Mesodermal cell (in vitro differentiated cells): ENCODE data around the gene C19orf53.

ENCODE experiments used
- H3K27ac ChIP-seq: 2 replicates; pipeline ENCODE4 v1.7.0; 2013; ENCODE audit warnings: mild to moderate bottlenecking, low read depth, low read length, moderate library complexity; ENCODE audit not compliant: severe bottlenecking
- H3K36me3 ChIP-seq: 2 replicates; pipeline ENCODE4 v1.7.1; 2013; ENCODE audit warnings: mild to moderate bottlenecking, low read length, moderate library complexity; ENCODE audit not compliant: control insufficient read depth, insufficient read depth
- H3K4me1 ChIP-seq: one replicate; pipeline ENCODE4 v1.7.1; 2013; ENCODE audit warnings: mild to moderate bottlenecking, low read length; ENCODE audit not compliant: insufficient read depth, control insufficient read depth, poor library complexity, severe bottlenecking
- H3K4me3 ChIP-seq: 2 replicates; pipeline ENCODE4 v1.7.0; 2013; ENCODE audit warnings: low read length, control low read depth, mild to moderate bottlenecking; ENCODE audit not compliant: insufficient read depth, poor library complexity, severe bottlenecking; ENCODE audit errors: extremely low read depth
- H3K9me3 ChIP-seq: 2 replicates; pipeline ENCODE4 v1.7.1; 2013; ENCODE audit warnings: mild to moderate bottlenecking, low read length, moderate library complexity; ENCODE audit not compliant: control insufficient read depth
- WGBS, 2 experiments: methylation state at CpG; one replicate each; pipeline ENCODE4 v1.1.5; 2013; ENCODE audit warnings: missing lambda C conversion rate in 2 of 2; ENCODE audit not compliant: insufficient coverage in 2 of 2; 5-methylcytosine and 5-hydroxymethylcytosine counted together

The C19orf53 gene

DNA sequence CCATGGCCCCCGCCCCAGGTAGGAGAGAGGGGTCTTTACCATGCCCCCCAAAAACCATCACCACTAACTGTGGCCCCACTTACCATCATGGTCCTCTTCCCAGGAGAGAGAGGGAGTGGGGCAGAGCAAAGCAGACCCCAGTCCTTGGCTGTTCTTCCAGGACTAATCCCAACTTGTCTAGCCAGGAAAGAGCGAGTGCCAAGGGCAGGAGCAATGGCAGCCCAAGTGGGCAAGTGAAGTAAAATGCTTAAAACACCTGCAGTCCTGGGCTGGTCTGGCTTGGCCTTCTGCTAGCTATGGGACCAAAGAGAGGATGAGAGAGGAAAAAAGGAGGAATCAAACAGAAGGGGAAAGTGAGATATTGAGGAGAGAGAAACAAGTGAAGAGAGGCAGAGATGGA is 38.9 kb downstream of the C19orf53 start:
- Histone ChIP-seq H3K36me3 (peaks cover 82% of the 10 kb centered on the region), H3K9me3 (no peaks in the 10 kb centered on the region)
- 100% methylated on average over 1 of the region's 2 CpGs; no CpG with 5 or more reads in 1 of the 2 experiments for WGBS, 2 experiments

DNA sequence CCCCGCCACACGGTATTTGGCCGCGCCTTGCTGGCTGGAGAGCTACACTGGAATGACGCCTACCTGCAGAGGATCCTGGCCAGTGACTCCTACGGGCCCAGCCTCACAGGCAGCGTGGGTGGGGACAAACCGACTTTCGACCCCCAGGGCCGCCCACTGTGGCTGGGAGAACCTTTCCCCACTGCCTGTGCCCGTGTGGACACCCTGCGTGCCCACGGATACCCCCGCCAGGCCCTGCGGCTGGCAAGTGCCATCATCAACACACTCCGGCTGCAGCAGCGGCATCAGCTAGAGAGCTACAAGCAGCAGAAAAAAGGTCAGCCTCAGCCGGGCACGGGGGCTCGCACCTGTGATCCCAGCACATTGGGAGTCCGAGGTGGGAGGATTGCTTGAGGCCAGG is 40.3 kb downstream of the C19orf53 start:
- H3K27ac ChIP-seq: no peak overlapping the region
- no peaks in the 10 kb centered on the region for H3K9me3 ChIP-seq
- H3K4me3 ChIP-seq: no peak overlapping the region
- 97% methylated on average over 18 to 20 of the region's 21 CpGs for WGBS, 2 experiments
- peaks cover 78% of the 10 kb centered on the region for H3K36me3 ChIP-seq
- no peaks in the 10 kb centered on the region for H3K4me1 ChIP-seq

More for the DNA sequence above, 38.9 kb downstream of the C19orf53 start:
- Histone ChIP-seq H3K27ac (no peak overlapping the region), H3K4me1 (no peaks in the 10 kb centered on the region), H3K4me3 (no peak overlapping the region)

DNA sequence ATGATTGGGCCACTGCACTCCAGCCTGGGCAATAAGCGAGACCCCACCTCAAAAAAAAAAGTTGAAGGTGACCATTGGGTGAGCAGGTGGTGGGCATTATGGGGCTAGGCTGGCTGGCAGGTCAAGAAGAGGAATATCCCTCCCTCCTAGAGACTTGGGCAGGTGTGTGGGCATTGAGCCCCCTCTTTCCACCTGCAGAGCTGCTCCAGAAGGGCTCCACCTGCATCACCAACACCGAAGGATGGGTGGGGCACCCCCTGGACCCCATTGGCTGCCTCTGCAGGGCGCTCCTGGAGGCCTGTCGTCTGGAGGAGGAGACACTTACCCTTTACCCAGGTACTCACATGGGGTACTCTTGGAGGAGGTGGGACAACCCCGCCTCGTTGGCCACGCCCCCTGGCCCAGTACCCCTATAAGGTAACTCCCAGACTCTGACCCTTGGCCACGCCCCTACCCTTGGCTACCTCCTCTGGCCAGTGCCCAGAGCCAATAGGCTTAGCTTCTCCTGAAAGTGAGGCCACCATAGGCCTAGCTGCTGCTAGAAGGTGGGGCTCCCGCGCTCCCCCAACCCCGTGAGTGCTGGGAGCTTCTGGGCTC is 42.9 kb downstream of the C19orf53 start:
- H3K9me3 ChIP-seq: no peaks in the 10 kb centered on the region
- H3K36me3 ChIP-seq: peaks cover 81% of the 10 kb centered on the region
- no peak overlapping the region for H3K27ac ChIP-seq
- H3K4me3 ChIP-seq: no peak overlapping the region
- no peaks in the 10 kb centered on the region for H3K4me1 ChIP-seq
- WGBS, 2 experiments: 72 to 80% methylated on average over 6 to 10 of the region's 11 CpGs

DNA sequence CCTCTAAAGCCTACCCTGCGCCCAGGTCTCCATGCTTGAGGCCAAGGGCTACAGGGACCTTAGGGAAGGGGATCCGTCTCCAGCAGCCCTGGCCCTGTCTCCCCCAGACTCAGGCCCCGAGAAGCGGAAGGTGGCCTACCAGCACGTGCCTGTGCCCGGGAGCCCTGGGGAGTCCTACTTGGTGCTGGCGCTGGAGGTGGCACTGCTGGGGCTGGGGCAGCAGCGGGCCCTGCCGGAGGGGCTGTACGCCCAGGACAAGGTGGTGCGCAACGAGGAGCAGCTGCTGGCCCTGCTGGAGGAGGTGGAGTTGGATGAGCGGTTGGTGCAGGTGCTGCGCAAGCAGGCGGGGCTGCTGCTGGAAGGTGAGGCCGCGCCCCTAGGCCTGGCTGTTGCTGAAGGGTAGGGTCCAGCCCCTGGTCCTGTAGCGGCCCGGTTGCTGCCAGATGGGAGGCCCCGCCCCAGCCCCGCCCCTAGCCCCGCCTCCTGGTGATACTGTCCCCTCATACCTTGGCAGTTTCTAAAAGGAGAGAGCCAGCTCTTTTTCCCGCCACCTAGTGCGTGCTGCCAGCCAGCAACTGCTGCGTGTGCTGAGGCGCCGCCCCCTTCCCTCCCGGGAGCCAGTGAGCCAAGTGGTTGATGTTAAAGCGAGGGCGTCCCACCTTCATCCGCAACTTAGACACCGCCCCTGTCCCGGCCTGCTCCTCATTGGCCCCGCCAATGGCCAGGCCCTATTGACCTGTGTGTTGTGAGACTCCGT is 43.5 kb downstream of the C19orf53 start:
- WGBS, 2 experiments: 66 to 76% methylated on average over 28 to 32 of the region's 35 CpGs
- no peaks in the 10 kb centered on the region for H3K9me3 ChIP-seq
- peaks cover 83% of the 10 kb centered on the region for H3K36me3 ChIP-seq
- H3K4me3 ChIP-seq: no peak overlapping the region
- no peak overlapping the region for H3K27ac ChIP-seq
- H3K4me1 ChIP-seq: no peaks in the 10 kb centered on the region

DNA sequence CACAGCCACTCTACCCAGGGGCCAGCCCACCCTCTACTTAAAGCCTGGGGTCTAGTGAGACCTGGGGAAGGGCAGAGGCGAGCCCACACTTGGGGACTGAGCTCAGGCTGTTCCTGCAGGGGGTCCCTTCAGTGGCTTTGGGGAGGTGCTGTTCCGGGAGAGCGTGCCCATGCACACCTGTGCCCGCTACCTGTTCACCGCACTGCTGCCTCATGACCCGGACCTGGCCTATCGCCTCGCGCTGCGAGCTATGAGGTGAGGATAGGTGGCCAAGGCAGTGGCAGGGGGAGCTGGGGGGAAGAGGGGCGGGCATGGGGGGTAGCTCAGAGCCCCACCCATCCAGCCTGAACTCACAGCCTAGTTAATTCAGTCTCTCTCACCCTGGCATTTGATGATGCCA is 45.0 kb downstream of the C19orf53 start:
- 100% methylated on average over 3 to 5 of the region's 11 CpGs for WGBS, 2 experiments
- Histone ChIP-seq H3K4me1 (no peaks in the 10 kb centered on the region), H3K4me3 (no peak overlapping the region), H3K9me3 (no peaks in the 10 kb centered on the region), H3K36me3 (peaks cover 82% of the 10 kb centered on the region), H3K27ac (no peak overlapping the region)

DNA sequence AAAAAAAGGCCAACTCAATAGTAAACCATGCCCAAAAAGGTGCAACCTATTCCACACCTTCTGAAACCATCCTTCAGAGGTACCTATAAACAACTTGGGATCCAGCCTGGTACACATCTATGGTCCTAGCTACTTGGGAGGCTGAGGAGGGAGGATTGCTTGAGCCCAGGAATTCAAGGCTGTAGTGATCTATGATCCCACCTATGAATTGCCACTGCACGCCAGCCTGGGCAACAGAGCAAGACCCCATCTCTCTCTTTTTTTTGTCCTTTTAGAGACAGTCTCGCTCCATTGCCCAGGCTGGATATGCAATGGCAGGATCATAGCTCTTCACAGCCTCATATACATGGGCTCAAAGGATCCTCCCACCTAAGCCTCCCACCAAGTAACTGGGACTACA is 47.0 kb downstream of the C19orf53 start:
- Histone ChIP-seq H3K27ac (no peak overlapping the region), H3K4me3 (no peak overlapping the region), H3K9me3 (no peaks in the 10 kb centered on the region), H3K4me1 (no peaks in the 10 kb centered on the region), H3K36me3 (peaks cover 82% of the 10 kb centered on the region)
- 90 to 95% methylated on average over 2 of the region's 2 CpGs for WGBS, 2 experiments

DNA sequence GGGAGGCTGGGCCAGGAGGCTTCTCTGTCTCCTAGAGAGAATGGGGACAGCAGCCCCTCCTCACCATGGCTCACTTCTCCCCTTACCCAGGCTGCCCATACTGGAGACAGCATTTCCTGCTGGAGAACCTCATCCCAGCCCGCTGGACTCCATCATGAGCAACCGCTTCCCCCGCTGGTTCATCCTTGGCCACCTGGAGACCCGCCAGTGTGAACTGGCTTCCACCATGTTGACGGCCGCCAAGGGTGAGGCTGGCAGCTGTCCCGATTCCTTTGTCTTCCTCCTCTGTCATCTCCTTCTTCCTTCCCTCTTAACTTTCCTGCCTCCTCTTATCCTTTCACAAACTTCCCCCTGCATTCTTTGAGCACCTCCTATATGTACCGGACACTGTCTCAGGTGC is 49.0 kb downstream of the C19orf53 start:
- Histone ChIP-seq H3K36me3 (peaks cover 81% of the 10 kb centered on the region), H3K4me1 (no peaks in the 10 kb centered on the region), H3K27ac (no peak overlapping the region), H3K4me3 (no peak overlapping the region), H3K9me3 (no peaks in the 10 kb centered on the region)
- 97 to 98% methylated on average over 7 of the region's 8 CpGs for WGBS, 2 experiments

DNA sequence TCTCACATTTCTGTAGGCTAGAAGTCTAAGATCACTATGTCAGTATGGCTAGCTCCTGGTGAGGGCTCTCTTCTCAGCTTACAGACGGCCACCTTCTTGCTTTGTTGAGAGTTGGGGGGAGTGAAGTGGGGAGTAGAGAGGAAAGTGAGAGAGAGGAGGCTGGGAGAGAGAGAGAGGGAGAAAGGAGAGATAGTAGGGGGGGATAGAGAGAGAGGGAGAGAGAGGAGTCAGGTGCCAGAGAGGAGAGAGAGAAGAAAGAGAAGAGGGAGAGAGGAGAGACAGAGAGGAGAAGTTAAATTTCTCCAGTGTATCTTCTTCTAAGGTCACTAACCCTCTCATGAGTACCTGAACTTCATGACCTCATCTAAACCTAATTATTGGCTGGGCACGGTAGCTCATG is 49.6 kb downstream of the C19orf53 start:
- H3K9me3 ChIP-seq: no peaks in the 10 kb centered on the region
- WGBS, 2 experiments: 89% methylated on average over 2 of the region's 2 CpGs
- peaks cover 85% of the 10 kb centered on the region for H3K36me3 ChIP-seq
- H3K4me3 ChIP-seq: no peak overlapping the region
- no peaks in the 10 kb centered on the region for H3K4me1 ChIP-seq
- no peak overlapping the region for H3K27ac ChIP-seq

DNA sequence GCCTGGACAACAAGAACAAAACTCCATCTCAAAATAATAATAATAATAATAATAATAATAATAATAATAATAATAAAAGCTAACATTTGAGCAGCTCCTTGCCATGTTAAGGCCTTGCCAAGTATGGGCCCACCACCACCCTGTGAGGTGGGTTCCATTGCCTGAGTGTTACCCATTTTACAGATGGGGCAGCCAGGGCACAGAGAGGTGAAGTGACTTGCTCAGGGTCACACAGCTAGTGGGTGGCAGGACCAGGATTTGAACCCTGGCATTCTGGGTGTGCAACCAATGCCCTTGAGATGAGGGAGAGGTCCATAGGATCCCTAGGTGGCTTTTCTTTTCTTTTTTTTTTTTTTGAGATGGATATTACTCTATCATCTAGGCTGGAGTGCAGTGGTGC is 50.4 kb downstream of the C19orf53 start:
- no peak overlapping the region for H3K27ac ChIP-seq
- H3K36me3 ChIP-seq: peaks cover 82% of the 10 kb centered on the region
- no peak overlapping the region for H3K4me3 ChIP-seq
- no peaks in the 10 kb centered on the region for H3K9me3 ChIP-seq
- no peaks in the 10 kb centered on the region for H3K4me1 ChIP-seq

DNA sequence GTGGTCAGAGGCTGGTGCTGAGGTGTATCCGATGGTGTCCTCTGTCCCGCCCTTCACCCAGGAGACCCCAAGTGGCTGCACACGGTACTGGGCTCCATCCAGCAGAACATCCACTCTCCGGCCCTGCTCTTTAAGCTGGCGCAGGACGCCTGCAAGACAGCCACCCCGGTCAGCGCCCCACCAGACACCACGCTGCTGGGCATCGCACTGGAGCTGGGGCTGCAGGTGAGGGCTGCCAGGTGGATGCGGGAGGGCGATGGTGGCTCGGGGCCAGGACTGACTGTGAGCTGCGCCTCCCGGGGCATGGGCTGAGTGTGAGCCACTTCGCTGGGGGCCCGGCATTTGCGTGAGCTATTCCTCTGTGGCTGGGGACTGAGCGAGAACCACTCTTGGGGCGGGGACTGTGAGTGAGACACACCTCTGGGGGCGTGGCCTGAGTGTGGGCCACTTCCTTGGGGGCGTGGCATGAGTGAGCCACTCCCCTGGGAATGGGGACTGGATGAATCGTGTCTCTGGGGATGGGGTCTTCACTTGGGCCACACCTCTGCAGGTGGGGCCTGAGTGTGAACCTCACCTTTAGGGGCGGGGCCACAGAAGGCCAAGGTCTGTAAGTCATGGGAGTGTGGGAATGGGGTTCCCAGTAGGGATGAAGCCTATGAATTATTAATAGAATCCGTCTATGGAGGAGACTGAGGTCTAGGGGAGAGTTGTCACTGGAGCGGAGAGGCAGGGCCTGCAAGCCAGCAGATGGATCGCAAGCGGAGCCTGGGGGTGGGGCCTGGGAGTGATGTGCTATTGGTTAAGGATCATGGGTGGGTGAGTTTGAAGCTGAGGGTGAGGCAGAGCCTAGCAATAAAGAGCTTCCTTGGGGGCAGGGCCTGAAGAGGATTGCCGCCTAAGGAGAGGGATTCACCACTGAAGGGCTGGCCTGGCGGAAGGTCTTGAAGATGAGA is 51.5 kb downstream of the C19orf53 start:
- no peak overlapping the region for H3K27ac ChIP-seq
- WGBS, 2 experiments: 91 to 94% methylated on average over 27 of the region's 30 CpGs
- no peaks in the 10 kb centered on the region for H3K9me3 ChIP-seq
- H3K4me1 ChIP-seq: no peaks in the 10 kb centered on the region
- peaks cover 82% of the 10 kb centered on the region for H3K36me3 ChIP-seq
- no peak overlapping the region for H3K4me3 ChIP-seq
